ENCODE results near the gene UQCR11.
A peak's percentile ranks its signal among the peaks of the same experiment; 100 is the strongest.

Gene UQCR11

GRCh38 chr19:1615156-1615765, 10.0 kb upstream of the UQCR11 start:
- no peak for DNase-seq (ENCODE audit: low spot score)

DNA sequence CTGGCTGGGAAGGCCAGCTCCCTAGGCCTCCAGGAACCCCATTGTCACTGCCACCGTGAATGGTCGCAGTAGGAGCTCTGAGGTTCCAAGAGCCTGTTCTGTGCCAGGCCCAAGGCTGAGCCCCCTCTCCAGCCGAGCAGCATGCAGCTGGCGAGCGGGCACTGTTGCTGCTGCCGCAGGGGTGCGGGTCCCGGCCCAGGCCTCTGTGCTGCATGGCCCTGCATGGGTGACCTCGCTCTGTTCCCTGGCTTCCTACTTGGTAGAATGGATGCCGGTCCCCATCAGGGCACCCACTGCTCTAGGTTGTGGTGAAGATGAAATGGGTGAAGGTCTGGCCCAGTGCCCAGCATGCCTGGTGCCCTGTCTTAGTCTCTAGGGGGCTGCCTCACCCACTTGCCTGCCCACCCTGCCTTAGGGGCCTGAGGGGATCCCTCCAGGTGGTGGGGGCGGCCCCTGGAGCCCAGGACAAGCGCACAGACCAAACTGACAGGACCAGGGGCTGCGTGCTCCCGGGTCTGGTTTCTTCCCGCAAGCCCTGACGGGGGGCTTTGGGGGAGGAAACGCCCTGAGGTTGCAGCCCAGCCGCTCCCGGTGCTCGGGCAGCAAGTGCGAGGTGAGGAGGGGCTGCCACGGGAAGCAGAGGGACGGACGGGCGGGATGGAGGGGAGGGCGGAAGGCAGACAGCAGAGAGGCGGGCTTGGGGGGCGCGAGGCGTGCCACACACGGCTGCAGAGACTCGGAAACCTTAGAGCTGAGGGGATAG, 8.7 kb upstream of the UQCR11 start:
- DNase-seq (ENCODE audit: low spot score) = no peak

DNA sequence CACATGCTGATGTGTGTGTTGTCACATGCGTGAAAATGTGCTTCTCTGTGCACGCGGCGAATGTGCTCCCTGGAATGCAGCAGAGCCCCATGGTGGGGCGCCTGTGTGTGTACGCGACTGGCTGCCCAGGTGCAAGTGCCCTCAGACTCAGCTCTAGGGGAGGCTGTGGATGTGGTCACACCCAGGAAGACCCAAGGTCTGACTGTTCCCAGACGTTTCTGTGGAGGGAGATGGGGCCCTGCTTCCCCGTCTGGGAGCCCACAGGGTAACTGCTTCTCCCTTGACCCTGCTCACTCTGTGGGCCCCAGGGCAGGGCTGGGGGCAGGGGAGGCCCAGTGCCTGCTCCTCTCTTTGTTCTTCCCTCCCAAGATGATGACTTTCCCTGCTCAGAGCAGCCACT, 7.9 kb upstream of the UQCR11 start:
- DNase-seq (ENCODE audit: low spot score) = no peak

GRCh38 chr19:1612114-1613086, 7.1 kb upstream of the UQCR11 start:
- DNase-seq (ENCODE audit: low spot score) = no peak

GRCh38 chr19:1611353-1611752, 6.1 kb upstream of the UQCR11 start:
- DNase-seq (ENCODE audit: low spot score) = no peak

DNA sequence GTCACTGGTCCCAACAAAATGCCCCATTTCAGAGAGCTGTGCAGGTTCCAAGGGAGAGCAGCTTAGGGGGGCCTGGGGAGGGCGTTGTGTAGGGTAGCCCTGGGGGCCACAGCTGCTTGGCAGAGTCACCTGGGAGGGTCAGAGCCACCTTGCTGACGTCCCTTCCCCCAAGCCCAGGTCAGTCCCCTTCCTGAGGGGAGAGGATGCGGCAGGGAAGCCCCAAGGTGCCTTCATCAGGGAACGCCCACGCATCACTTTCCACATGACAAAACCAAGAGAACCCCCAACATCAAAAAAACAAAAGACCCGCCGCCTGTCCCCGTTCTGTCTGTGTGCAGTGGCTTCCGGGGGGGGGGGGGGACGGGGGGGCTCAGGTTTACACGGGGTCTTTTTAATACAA, 5.3 kb upstream of the UQCR11 start:
- no peak for DNase-seq (ENCODE audit: low spot score)

DNA sequence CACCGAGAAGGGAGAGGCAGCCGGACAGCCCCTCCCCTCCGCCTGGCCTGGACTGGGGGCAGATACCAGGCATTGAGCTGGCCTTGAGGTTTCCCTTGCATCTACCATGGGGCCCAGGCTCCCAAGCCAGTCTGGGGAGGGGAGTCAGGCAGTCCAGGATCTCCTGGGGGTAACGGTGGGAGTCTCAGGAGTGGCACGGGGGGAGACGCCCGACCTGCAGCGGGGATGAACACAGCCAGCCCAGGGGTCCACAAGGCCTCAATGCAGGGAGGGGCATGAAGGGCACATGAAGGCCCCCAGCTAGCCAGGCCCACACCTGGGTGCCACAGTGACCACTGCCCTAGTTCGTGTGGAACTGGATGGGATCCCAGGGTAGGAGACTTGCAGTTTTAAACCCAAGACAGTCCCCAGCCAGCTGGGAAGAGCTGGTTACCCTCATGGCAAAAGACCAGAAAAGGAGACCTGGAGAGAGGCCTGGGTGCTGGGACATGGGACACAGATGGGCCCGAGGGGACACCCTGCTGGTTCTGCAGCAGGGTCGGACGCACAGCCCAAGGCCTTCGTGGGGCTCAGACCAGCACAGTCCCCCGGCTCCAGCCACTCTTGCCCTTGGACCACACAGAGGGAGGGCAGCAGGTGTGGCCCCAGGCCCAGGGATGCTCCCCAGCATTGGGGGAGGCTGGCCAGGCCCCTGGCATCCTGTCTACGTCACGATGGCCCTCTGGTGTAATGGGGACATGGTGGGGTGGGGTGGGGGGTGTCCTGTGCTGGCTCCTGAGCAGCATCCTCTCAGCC, 4.6 kb upstream of the UQCR11 start:
- no peak for DNase-seq (ENCODE audit: low spot score)

- DNase-seq (ENCODE audit: low spot score) = no peak
Measured at GRCh38 chr19:1609103-1609396, 3.8 kb upstream of the UQCR11 start.

GRCh38 chr19:1608359-1609102, 3.3 kb upstream of the UQCR11 start:
- no peak for DNase-seq (ENCODE audit: low spot score)

- no peak for DNase-seq (ENCODE audit: low spot score)
Measured at GRCh38 chr19:1606138-1606651, 933 bp upstream of the UQCR11 start.

DNA sequence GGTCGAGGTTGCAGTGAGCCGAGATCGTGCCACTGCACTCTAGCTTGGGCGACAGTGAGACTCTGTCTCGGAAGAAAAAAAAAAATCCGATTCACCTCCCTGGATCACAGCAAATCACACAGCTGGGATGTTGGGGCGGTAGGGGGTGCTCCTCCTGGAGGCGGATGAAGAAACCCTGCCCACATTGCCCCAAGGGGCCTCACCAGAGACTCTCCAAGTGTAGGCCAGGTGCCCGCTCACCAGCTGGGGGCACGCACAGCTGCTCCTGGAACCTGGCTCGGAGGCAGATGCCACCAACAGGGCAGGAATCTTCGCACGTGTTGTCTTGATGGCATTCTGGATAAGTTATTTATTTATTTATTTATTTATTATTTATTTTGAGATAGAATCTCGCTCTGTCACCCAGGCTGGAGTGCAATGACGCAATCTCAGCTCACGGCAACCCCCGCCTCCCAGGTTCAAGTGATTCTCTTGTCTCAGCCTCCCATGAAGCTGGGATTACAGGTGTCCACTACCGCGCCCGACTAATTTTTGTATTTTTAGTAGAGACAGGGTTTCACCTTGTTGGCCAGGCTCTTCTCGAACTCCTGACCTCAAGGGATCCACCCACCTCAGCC, 3.1 kb downstream of the UQCR11 start:
- DNase-seq (ENCODE audit: low spot score) = no peak

DNA sequence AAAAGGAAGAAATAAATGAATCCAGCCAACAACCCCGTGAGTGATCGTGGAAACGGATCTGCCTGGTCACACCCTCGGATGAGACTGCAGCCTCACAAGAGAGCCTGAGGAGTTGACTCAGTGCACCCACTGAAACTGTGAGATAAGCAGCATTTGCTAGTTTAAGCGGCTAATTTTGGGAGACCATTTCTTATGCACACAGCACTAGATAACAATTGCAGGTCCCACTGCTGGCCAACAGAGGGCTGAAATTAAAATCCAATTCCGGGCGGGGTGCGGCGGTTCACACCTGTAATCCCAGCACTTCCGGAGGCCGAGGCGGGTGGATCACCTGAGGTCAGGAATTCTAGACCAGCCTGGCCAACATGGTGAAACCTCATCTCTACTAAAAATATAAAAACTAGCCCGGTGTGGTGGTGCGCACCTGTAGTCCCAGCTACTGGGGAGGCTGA, 3.6 kb downstream of the UQCR11 start:
- DNase-seq (ENCODE audit: low spot score) = no peak

GRCh38 chr19:1599460-1599846, 5.8 kb downstream of the UQCR11 start:
- no peak for DNase-seq (ENCODE audit: low spot score)

DNA sequence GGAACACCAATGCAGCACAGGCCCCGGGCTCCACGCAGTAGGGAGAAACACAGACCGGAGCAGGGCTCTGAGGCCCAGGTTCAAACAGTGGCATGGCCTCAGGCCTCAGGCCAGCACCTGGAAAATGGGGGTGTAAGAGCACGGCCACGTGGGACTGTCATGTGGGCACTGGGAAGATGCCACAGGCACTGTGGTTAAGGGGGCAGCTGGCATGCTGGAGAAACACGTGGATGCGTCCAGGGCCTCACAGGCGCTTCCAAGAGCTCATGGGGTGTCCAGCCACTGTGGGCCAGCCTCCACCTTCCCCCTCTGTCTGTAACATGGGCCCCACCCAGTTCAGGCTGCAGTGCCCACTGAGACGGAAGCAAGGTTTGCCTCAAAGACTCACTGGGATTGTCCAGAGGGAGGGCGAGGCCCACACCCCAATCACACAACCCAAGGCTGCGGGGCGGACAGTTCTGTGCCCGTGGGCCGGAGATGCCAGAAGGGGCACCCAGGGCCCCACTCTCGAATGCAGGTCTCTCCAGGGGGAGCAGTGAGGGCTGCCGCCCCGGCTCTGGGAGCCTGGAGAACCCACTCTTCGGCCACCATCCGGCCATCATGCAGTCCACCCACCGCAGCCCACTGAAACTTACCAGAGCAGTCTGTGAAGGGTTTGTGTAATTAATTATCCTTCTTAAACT, 6.3 kb downstream of the UQCR11 start:
- DNase-seq (ENCODE audit: low spot score) = no peak

- DNase-seq (ENCODE audit: low spot score) = no peak
Measured at GRCh38 chr19:1593501-1593772, 11.8 kb downstream of the UQCR11 start.

DNA sequence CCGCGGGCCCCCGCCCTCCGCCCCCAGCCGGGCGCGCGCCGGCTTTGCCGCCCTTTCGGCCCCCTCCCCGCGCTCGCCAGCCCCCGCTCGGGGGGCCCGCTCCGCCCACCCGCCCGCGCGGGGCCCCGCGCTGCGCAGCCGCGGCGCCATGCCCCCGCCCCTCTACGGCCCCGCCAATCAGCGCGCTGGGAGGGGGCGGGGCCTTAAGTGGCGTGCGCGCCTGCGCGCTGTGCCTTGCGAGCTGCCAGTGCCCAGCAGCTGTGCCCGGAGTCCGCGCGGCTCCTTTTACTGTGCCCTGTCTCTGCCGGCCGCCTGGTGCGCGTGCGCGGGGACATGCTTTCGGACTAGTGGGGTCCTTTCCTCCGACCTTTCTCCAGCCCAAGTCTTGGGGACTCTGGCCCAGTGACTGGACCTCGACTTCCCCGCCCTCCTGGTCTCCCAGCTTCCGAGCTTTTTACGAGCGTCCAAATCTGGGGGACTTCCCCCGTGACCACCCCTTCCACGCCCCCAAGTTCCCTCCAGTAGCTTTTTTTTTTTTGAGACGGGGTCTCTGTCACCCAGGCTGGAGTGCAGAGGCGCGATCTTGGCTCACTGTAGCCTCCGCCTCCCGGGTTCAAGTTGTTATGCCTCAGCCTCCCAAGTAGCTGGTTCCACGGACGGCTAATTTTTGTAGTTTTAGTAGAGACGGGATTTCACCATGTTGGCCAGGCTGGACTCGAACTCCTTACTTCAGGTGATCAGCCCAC, 12.3 kb downstream of the UQCR11 start, which contains the start of gene MBD3:
TSS of gene MBD3 (minus strand) at position 111 of the 746 bp plus-strand sequence. CDS start 234 bp downstream, outside the sequence.
- DNase-seq (ENCODE audit: low spot score) = peak; percentile 91

GRCh38 chr19:1592024-1592754, 13.1 kb downstream of the UQCR11 start:
- peak; percentile 80 for DNase-seq (ENCODE audit: low spot score)

- DNase-seq (ENCODE audit: low spot score) = no peak
Measured at GRCh38 chr19:1591421-1592023, 13.7 kb downstream of the UQCR11 start.
